Fibroblast of villous mesenchyme (primary cell): ENCODE measurements around the gene CHST13. TPM values are rescaled to one million over a fixed set of nuclear protein-coding genes. Genes with fewer than 3 reads are reported as not detected.

ENCODE experiments used
- DNase-seq: peaks from one replicate; pipeline ENCODE4 v3.0.0-alpha.2; 2010; ENCODE audit warnings: low read depth
- H3K4me3 ChIP-seq: 2 replicates; pipeline ENCODE4 v1.5.1; 2011; ENCODE audit warnings: low read depth, mild to moderate bottlenecking, low read length
- total RNA-seq: library from RNA; depleted of rRNA; stranded (reverse); fragments of >200 nt; gene quantifications from 2 replicates; pipeline ENCODE4 v1.2.3, GENCODE V29; 2012
- TF ChIP-seq, protein P1 (sequence below): IDR thresholded peaks from 2 replicates; pipeline ENCODE4 v1.5.1; 2012; ENCODE audit warnings: low read depth, mild to moderate bottlenecking, low read length; ENCODE audit not compliant: insufficient read depth

Gene CHST13
- total RNA-seq, 1 donor: not detected

DNA sequence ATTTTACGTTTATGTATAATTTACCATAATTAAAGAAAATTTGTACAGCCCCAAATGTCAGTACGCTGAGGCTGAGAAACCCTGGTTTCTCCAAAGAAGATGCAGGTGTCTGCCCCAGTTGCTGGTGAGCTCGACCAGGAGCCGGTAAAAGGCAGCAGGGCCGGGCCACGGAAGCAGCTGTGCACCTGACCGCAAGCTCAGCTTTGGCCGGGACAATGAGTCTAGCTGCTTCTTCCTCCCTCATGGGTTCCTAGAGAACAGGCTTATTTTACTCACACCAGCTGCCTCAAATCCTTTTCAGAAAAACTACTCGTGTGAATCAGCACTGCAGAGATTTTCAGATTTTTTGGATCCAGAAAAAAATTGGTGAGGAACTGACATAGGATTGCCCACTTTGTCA, 30.2 kb upstream of the CHST13 start:
- no peak for DNase-seq
- TF ChIP-seq, protein P1, sequence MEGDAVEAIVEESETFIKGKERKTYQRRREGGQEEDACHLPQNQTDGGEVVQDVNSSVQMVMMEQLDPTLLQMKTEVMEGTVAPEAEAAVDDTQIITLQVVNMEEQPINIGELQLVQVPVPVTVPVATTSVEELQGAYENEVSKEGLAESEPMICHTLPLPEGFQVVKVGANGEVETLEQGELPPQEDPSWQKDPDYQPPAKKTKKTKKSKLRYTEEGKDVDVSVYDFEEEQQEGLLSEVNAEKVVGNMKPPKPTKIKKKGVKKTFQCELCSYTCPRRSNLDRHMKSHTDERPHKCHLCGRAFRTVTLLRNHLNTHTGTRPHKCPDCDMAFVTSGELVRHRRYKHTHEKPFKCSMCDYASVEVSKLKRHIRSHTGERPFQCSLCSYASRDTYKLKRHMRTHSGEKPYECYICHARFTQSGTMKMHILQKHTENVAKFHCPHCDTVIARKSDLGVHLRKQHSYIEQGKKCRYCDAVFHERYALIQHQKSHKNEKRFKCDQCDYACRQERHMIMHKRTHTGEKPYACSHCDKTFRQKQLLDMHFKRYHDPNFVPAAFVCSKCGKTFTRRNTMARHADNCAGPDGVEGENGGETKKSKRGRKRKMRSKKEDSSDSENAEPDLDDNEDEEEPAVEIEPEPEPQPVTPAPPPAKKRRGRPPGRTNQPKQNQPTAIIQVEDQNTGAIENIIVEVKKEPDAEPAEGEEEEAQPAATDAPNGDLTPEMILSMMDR: no peak
- H3K4me3 ChIP-seq: no peak overlapping the region

DNA sequence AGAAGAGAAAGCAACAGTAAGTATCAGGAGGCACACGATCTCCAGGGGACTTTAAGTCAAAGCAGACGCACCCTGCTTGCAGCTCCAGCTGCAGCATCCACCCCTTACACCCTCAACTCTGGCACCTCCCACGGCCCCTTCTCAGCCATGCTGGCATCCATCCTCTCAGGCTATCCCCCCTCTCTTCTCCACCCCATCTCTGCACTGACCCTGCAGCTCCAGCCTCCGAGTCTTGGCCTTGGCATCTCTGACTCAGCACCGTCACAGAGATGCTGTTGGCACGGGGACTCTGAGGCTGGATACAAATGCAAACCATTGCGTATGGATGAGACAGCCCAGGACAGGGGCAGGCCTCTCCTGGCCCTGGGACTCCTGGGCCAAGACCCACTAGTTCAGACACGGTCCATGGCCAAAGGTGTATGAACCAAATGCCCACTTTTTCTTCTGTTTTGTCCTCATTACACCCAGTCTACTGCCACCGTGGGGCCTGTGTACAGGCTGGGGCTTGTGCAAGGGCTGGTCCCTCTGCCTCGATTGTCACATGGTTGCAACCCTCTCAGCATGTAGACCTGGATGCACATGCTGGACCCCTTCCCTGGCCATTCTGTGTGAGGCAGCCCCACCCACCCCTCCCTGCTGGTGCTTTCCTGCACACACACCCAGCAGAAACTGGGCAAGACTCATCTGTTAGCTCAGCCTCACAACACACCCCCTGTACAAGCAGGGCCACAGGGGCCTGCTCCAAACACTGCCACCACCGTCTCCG, 29.6 kb upstream of the CHST13 start:
- DNase-seq: no peak
- TF ChIP-seq, protein P1: no peak

DNA sequence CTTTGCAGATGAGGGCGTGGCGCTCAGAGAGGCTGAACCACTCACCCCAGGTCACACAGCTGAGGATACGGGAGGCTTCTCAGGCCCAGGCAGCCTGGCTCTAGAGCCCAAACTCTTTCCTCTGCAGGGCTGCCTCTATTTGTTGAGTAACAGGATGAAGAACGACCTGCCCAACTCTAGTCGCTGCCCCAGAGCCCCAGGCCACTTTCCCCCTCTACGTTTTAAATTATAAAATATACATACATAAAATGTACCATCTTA, 29.1 kb upstream of the CHST13 start:
- TF ChIP-seq, protein P1: no peak
- DNase-seq: no peak
- H3K4me3 ChIP-seq: no peak overlapping the region

More for the DNA sequence above, 29.6 kb upstream of the CHST13 start:
- H3K4me3 ChIP-seq: no peak overlapping the region

DNA sequence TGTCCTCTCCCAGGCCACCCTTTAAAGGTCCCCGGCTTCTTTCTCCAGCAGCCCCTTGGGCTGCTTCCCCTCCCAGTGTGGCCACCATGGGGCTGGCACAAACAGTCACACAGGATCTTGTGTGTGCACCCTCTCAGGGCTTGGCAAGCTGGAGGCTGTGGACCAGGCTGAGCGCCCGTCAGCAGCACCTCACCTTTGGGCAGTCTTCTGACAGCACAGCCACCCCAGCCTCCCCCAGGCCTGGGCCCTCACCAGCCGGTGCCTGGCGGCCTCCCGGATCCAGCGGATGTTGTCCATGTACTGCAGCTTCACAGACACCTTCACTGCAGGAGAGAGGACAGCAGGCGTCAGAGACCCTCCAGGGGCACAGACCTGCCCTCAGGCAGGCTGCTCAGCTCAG, 28.2 kb upstream of the CHST13 start:
- DNase-seq: no peak
- TF ChIP-seq, protein P1: no peak
- H3K4me3 ChIP-seq: no peak overlapping the region

DNA sequence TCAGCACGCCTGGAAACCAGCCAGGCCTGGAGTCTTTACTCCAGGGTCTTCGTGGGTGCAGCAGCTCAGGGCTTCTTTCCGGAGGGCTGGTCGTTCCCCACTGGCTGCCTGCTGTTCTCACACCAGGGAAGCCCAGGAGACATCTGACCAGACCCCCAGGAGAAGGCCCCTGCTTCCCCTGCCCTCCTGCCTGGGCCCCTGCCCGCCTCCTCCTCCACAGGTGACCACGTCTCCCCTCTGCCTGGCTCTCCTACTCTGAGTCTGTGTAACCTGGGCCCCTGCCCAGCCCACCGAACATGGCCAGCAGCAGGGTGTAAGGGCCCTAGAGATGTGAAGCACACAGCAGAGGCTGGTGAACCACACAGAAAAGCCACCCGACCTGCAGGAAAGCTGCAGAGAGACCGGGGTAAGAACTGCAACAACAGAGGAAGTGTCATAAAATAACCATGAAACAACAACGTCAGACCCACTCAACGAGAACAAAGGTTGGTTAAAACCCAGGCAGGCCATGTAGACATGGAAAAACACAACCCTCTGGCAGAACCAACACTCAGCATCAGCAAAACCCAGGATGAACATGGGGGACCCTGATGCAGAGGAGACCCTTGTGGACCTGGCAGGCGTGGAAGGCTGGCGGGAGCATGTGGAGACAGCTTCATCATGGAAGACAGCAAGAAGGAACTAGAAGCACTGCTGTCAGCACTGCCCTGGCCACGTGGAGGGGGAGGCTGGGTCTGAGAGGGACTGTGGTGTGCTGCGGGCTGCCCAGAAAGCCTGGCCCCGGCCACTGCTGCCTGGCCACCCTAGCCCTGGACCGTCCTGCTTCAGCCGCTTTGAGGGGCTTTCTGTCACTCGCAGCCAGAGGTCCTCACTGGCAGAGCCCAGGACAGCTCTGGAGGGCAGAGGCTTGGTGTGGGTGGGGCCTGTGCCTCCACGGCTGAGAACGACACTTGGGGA, 26.8 kb upstream of the CHST13 start:
- DNase-seq: no peak
- TF ChIP-seq, protein P1: no peak
- H3K4me3 ChIP-seq: no peak overlapping the region

DNA sequence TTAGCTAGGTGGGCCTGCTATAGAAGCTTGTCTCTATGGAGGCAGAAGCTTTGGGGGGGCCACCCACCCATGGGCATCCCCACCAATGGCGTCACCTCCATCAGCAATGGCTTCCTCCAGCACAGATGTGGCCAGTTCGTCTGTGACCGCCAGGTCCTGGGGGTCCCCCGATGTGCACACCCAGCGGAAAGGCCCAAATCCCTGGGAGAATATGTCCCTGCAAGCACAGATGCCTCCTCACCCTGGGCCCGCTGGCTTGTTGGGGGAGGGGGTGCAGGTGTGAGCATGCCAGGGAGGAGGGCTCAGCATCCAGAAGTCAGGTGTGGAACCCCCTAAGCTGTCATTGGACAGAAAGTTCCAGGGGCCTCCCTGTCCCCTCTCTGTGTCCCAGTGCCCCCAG, 26.0 kb upstream of the CHST13 start:
- TF ChIP-seq, protein P1: no peak
- no peak for DNase-seq
- no peak overlapping the region for H3K4me3 ChIP-seq
